Breast epithelium (tissue), 3 donors: ENCODE results near the gene RTCA.

ENCODE experiments used
- POLR2A ChIP-seq: fragments of 450-650 bp; IDR thresholded peaks from one replicate; pipeline ENCODE4 v1.6.1; 2016; ENCODE audit warnings: antibody characterized with exemption, mild to moderate bottlenecking, moderate library complexity
- POLR2AphosphoS5 ChIP-seq, 3 donors: sonication (generic); formaldehyde crosslinking; IDR thresholded peaks; one replicate each; pipeline ENCODE4 v1.6.1; 2017; ENCODE audit warnings: antibody characterized with exemption in 3 of 3
- TF ChIP-seq, protein P1 (sequence below), 3 donors: fragments of 450-650 bp; IDR thresholded peaks; one replicate each; pipeline ENCODE4 v1.5.1; 2016 to 2017; ENCODE audit warnings: antibody characterized with exemption in 3 of 3, mild to moderate bottlenecking in 3 of 3, moderate library complexity in 3 of 3

DNA sequence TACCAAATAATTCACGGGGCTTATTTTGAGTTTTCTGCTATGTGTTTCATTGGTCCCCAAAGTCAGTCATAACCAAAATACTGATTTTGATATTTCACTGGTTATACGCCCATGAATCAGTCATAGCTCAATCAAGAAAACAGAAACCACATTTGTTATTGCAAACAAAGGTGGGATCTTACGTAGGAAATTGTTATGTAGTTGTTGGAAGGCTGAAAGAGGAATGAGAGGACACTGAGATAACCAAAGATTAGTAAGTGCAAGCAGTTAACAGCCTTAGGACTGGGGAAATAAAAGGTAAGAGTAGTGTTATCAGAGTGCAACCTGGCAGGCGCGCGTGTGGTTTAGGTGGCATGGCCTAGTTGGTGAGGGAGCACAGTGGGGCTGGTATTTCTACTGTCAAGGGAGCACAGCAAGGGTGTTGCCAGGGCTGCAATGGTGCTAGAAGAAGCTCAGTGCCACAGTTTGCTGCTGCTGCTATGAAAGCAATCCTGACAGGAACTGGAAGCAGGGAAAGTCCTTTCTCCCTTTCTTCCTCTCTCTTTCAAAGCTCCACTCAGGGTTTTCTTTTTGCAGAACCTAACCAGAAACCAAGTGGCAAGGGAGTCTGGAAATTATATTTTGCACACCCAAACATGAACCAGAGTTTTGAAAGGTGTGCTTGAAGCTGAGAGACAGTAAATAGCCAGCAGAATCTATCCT lies 33.7 kb downstream of the RTCA start:
- TF ChIP-seq, protein P1, sequence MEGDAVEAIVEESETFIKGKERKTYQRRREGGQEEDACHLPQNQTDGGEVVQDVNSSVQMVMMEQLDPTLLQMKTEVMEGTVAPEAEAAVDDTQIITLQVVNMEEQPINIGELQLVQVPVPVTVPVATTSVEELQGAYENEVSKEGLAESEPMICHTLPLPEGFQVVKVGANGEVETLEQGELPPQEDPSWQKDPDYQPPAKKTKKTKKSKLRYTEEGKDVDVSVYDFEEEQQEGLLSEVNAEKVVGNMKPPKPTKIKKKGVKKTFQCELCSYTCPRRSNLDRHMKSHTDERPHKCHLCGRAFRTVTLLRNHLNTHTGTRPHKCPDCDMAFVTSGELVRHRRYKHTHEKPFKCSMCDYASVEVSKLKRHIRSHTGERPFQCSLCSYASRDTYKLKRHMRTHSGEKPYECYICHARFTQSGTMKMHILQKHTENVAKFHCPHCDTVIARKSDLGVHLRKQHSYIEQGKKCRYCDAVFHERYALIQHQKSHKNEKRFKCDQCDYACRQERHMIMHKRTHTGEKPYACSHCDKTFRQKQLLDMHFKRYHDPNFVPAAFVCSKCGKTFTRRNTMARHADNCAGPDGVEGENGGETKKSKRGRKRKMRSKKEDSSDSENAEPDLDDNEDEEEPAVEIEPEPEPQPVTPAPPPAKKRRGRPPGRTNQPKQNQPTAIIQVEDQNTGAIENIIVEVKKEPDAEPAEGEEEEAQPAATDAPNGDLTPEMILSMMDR (IDR thresholded peaks at IDR 0.05), result no peak
- TF ChIP-seq POLR2A (no peak), POLR2AphosphoS5 (IDR thresholded peaks at IDR 0.05) (no peak)
